Measurements from ENCODE around the gene UBE3B.

Gene UBE3B

DNA sequence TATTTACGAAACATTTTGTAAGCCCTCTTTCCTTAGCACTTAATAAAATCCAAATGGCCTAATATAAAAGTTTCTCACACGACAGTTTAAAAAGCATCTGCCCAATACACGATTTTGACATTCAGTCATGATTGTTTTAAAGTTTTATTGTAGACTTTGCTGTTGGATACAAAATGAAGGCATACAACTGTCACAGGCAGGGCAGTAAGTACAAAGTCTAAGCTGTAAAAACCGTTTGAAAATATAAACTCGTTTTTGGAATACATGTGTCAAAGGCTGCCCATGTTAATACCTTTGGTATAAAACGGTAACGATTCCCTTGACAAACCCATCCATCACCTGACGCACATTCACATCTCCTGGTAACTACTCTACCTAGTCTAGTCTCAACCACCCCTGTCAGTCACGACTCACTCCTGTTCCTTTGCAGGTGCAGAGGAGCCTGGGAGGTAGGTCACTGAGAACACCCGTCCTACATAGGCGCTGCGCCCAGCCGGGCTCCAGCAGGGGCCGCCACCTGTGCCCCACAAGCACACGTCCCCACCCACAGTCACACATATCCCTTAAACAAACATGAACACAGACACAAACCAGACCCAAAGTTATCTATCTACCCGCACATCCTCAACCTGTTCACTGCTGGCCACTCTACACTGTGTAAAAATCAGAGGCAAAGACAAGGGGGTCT is 27.4 kb upstream of the UBE3B start:
- in situ Hi-C loops (cut with MboI; ENCODE audit: low sequenced_read_pairs): no loop called here

DNA sequence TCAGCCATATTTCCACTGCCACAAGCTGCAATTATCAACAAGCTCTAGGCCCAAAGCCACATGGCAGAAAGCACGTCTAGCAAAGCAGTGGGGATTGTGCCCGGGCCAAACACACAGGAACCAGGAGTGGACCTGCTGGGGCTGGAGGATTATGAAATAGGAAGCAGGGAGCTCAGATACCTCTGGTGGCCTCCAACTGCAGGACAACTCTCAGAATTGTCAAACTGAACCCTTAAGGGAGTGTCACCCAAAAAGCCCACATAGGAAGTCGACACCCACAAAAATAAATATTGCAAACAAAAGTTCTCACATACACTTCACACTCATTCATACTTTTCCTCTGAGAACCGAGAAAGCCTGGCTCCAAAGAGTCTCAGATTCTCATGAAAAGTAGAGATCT is 26.5 kb upstream of the UBE3B start:
- in situ Hi-C loops (cut with MboI; ENCODE audit: low sequenced_read_pairs): no loop called here

DNA sequence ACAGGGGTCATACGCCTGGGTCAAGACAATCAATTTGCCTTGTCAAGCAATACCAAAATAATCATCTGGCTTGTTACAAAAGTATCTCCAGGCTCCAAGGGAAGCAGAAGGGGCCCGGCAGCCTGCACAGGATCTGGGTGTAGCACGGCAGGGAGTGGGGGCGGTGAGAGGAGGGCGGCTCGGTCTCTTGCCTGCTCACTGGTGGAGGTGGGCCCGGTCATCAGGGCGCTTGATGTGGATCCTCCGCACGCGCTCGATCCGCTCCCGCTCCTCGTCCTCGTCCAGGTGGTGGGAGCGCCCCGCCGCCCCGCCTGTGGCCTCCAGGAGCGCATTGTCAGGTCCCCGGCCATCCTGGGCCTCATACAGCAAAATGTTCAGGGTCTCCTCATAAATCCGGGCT is 26.0 kb upstream of the UBE3B start:
- in situ Hi-C loops (cut with MboI; ENCODE audit: low sequenced_read_pairs): no loop called here

DNA sequence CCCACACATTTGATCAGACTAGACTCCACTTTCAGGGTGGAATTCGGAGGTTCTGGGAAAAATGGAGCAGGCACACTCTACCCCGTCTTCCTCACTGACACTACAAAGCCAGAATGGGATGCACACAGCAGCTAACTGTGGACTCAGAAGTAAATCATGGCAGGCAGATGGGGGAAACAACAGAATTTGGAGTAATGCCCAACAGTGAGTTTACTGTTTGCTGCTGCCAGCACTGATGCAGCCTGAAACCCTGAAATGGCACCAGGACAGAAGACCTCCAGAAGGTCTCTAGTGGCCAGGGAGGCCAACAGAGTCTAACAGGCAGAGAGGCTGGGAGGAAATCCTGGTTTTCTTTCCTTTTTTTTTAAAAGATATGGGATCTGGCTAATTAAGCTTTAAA is 24.9 kb upstream of the UBE3B start:
- in situ Hi-C loops (cut with MboI; ENCODE audit: low sequenced_read_pairs): no loop called here

DNA sequence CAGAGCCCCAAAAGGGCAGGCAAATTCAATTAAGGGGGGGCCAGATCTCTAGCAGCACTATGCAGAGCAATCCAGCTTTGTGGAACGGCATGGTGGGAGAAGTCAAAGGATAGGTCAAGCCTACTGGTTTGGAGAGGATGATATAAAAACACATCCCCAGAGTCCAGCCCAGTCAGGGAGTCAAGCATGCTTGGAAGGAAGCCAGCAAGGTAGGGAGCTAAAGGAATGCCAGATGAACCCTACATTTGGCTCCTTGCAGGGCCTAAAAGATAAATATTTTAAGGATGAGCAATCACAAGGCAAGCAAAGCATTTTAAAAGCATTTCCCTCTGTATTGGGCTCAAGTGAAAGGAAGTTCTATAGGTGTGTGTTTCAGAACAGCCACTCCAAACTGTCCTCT is 21.7 kb upstream of the UBE3B start:
- in situ Hi-C loops (cut with MboI; ENCODE audit: low sequenced_read_pairs): no loop called here

DNA sequence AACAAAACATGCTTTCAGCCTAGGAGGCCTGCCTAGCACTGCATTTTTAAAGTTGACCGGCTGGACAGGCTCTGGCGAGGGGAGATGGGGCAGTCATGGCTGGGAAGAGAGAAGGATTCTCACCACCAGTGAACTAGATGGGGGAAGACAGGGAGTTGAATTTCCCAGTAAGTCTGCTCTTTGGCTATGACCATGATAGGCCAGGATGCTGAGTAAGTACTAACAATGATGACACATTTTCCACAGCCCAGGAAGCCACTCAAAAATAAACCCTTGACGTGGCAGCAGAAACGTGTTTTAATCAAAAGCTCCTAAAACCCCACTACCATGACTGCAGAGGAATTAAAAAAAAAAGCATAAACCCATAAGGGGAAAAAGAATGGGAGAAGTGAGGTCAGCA is 19.3 kb upstream of the UBE3B start:
- in situ Hi-C loops (cut with MboI; ENCODE audit: low sequenced_read_pairs): no loop called here

DNA sequence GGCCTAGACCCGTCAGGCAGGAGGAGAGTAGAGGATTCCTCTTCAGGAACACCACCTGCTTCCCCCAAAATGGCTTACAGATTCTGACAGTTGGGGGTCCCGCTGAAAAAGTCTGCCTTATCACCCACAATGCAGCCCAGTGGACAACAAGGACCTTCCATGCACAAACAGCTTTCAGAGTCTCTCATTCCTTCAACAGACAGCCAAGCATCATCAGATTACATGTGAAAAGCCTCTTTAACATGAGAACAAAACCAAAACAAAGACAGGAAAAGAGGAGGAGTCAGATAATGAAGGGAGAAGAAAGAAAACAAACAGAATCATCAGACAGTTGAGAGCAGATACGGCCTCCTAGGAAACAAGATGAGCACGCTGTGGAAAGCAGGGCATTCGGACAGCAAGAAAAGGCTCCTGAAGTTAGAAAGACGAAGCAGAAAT is 18.6 kb upstream of the UBE3B start:
- in situ Hi-C loops (cut with MboI; ENCODE audit: low sequenced_read_pairs): no loop called here

DNA sequence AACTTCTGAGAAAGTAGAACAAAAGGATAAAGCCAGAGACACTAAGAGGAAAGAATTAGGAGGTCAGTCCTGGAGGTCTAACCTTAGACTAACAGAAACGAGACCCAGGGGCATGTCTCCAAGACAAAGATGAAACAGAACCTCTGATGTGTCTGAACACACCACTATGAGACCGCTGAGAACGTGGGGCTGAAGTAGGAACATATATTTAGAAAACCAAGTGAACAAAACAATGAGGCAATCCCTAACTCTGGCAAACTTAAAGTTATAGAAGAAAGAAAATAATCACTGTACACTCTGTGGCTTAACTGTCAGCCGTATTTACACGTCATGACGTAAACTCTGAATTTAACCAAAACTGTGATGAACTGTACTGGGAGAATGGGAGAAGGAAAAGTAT is 18.2 kb upstream of the UBE3B start:
- in situ Hi-C loops (cut with MboI; ENCODE audit: low sequenced_read_pairs): no loop called here

DNA sequence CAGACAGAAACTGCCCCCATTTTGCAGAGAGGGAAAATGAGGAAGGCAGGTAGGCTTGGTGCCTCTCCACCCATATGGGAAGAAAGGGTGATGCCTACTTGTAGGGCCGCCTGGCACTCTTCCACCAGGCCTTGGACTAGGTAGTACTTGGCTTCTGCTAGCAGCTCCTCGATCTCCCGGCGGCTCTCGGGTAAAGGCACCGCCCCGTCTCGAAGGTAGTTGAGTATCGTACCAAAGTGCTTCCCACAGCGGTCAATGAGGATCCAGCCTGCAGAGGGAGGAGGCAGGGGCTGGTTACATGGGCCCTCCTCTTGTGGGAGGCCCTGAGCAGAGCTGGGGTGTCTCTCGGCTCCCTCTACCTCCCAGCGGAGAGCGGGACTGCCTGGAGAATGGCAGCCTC is 16.9 kb upstream of the UBE3B start:
- in situ Hi-C loops (cut with MboI; ENCODE audit: low sequenced_read_pairs): no loop called here

DNA sequence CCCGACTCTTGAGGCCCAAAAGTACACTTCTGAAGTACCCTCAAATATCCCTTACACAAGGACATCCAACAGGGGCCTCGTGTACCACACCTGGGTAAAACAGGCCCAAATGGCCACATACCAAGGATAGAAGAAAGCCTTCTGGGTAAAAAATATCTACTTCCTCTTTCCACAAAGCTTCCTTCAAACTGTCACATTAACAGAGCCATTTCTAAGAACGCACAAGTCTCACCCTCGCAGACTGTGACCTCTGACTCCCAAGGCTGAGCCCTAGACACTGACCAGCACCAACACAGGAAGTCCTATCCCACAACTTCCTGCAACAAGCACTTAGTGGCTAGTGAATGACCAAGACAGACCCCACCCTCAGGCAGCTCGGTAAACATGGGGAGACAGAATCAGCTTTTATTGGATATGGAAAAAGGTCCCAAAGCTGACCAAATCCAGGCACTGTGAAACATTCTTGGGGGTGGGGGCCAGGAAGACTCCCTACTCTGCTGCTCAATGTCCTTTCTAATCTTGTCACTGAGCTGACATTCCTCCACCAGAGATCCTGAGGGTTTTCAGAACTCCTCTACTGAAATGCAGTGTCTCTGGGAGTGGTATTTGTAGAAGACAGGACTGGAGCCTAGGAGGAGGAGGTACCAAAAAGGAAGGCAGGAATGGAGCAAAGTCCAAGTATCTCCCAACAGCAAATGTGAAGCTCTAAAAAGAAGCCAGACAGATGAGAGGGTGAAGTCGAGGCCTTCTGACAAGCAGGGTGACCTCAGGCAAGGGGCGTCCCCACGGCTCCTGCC is 16.2 kb upstream of the UBE3B start:
- in situ Hi-C loops (cut with MboI; ENCODE audit: low sequenced_read_pairs): no loop called here

DNA sequence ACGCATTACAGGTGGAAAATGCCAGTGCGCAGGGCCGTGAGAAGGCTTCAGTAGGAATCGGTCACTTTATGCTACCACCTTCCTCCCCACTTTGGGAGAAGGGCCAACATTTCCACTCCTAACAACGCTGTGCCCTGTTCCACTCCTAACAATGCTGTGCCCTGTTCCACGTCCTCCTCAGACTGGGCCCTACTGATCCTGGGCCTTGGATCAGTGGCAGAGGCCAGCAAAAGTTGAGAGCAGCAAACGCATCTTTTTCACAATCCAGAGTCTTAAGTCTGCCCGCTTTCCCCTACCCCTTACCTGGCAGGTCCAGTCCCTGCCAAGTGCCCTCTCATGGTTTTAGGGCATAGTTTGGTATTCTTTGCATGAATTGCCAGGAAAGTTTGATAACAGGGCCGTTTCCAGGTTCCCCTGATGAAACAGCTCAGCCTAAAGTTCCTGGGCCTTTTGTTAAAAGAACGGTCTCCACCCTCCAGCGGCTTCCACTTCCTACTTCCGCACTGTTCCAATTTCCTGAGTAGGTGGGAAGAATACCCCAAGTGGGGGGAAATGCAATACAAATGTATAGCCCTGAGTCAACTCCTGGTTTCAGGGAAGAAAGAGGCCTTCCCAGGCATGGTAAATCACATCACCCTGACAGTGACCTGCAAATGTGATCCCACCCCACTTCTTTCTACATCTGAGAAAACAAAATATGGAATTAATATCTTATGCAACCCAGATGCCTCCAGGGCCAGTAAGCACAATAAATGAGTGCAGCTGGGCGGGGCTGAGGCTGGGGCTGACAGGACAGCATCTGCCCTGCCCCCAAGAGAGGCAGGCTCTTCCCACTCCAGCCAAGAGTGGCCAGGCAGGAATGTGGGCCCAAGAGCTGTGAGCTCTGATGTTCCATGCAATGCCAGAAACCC is 15.3 kb upstream of the UBE3B start:
- in situ Hi-C loops (cut with MboI; ENCODE audit: low sequenced_read_pairs): no loop called here

DNA sequence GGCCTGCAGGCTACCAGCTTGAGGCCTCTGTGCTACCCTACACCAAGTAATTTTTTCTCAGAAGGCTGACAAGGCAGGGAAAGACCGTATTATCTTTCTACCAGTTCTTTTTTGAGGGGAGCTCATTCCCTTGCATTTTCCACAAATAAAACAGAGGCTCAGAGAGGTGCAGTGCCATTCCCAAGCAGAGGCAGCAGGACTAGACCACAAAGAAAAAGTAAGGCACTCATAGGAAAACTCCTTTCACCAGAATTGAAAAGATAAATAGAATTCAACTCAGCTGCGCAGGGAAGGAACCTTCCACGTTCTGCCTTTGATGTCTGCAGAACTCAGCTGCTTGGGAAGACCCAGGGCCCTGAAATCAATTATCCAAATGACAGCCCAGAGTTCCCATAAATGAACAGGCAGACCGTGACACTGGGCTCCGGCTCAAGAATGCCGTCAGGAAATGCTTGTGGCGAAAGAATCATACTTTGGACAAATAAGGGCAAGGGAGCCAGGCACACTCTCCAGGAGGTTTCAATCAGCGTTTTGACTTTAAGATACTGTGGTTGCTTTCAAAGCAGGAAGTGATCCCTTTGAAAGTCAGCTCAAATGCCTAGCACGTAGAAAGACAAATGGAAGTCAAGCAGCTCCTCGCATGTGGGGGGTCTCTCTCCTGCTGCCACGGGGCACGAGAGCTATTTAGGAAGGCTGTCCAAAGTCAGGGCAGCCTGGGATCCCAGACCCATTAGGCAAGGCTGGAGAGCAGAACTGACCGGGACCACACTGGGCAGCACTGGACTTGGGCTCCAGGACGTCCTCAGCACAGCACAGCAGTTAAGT is 14.4 kb upstream of the UBE3B start:
- in situ Hi-C loops (cut with MboI; ENCODE audit: low sequenced_read_pairs): no loop called here

DNA sequence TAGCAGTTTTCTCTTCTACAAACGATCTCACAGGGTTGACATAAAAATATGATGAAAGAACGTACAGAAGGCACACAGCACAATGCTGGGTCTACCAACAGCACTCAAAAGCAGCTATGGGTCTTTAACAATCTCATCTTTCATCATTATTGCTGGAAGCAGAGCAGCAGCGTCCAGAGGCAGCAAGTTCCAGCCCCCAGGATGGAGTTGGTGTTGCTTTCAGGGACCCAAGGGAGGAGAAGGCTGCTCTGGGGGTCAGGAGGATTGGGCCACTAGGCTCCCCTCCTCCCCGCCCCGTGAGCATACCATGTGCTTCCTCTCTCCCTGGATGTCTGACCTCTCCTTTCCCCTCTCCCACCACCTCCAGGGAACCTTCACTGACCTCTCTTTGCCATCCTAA is 13.7 kb upstream of the UBE3B start:
- in situ Hi-C loops (cut with MboI; ENCODE audit: low sequenced_read_pairs): no loop called here

DNA sequence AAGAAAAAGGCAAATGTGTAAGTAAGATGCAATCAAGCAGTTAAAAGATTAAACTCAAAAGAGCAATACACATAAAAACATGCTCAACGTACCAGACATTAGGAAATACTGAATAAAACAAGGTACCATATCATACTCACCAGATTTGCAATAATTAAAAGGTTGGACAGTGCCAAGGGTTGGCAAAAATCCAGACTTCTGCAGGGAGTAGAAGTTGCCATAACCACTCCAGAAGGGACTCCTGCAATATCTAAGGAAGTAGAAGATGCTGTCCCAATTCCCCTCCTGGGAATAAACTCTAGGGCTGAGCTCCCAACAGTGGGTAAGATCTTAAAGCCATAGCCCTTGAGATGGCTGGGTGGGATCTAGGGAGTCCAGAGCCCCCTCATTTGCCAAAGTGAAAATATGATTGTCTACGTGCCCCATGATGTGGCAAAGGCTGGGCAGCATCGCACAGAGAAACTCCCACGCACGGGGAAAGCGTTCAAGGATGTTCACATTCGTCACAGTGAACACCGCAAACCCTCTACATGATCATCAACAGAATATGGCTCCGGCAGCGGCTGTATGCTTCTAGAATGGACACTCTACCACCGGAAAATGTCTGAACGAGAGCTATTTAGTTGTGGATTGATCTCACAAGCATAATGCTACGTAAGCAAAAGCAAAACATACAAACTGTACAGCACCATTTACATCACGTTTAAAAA is 12.6 kb upstream of the UBE3B start:
- in situ Hi-C loops (cut with MboI; ENCODE audit: low sequenced_read_pairs): no loop called here

DNA sequence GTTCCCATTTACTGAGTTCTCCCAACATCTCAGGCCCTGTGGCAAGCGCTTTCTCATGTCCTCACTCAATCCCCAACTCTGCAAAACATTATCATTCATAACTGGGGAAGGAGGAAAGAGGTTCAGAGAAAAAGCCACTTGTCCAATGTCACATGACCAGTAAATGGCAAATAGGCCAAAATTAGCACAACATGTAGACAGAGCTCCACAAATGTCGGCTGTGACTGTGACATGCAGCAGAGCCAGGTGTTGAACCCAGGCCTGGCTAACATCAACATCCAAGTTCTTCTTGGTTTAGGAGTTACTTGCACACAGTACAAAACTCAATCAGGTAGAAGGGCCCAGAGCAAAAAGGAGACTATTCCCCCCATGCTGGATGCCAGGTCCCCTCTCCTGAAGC is 11.1 kb upstream of the UBE3B start:
- in situ Hi-C loops (cut with MboI; ENCODE audit: low sequenced_read_pairs): no loop called here

DNA sequence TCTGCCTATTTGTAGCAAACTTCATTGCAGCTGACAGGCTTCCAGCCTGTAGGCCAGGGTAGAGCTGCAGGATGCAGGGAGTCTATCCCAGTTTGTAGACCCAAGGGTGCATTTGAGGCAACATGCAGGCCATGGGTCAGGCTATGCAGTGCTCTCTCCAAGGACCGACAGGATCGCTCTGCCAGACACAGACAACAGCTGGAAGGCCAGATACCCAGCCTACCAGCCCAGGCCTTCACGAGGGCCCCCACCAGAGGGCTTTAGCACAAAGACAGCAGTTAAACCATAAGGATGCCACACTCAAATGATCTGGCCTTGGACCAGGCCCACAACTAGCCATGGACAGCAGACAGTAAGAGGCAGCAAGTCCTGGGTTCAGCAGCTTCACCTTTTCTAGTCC is 10.6 kb upstream of the UBE3B start:
- in situ Hi-C loops (cut with MboI; ENCODE audit: low sequenced_read_pairs): no loop called here

DNA sequence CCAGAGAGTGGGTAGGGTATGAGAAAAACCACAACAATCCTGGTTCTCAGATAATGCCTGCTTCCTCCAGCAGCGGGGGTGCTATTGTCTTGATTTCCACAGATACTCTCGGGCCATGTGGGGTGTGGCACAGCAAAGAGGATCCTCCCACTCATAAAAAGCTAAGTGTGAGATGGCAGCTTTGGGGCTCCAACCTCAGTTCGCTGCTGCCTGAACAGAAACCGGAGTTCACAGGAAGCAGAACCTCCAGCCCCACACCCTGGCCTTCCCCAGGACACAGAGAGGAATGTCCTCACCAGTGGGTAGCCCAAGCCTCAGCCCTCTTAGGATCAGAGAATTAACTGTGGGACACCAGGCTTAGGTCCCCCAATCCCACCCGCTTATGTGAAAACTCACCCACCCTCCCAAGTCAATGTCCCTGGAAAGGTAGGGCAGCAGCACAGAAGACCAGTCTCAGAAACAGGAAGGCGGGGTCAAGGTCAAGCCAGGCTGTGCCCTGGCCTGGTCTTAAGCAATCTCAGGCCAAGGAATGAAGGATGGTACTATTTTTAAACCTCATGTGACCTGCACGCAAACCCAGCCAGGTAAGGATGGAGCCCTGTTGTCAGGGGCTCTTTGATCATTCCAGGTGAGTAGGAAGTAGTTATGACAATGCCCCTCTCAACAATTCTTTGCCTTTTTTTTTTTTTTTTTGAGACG is 9.3 kb upstream of the UBE3B start:
- in situ Hi-C loops (cut with MboI; ENCODE audit: low sequenced_read_pairs): no loop called here

DNA sequence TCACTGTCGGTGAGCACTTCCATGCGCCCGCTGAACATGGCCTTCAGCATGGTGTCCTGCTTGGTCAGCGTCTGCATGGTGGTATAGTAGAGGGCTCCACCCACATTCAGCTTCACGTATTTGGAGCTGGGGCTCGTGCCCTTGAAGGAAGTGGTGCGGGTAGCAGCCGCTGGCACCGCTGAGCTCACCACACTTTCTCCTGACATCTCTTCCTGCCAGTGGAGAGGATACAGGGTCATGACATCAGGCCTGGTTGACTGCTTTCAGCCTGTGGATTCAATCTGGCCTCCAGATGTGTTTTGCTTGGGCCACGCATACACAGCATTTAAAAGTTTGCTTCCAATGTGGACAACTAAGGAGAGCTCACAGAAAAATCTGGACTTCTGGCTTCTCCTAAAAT is 7.9 kb upstream of the UBE3B start:
- in situ Hi-C loops (cut with MboI; ENCODE audit: low sequenced_read_pairs): no loop called here

DNA sequence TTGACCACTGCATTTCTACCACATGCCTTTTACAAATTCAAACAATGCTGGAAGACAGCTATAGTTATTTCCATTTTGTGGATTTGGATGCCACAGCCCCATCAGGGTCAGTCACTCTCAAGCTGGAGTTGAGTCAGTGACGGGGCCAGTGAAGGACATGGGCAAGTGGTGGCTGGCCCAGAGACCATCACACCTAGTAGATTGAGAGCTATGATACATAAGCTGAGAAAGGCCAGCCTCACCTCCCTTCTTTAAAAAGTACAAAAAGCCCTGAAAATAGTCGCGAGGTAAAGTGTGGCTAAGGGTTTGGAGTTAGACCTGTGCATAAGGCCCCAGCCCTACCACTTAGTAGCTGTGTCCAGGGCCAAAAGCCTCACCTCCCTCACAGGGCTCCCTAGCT is 4.4 kb upstream of the UBE3B start:
- in situ Hi-C loops (cut with MboI; ENCODE audit: low sequenced_read_pairs): no loop called here

Measured in HL-60/S4 treated with retinoic acid at 250 ng/mL for 4 days and 3 days (cell line).